Duodenal mucosa (tissue), 2 donors: ENCODE measurements around the gene ZNF790.

Experiments
- H3K27ac ChIP-seq: one replicate; pipeline ENCODE4 v1.7.0; 2013; ENCODE audit warnings: low read depth, low read length
- H3K27me3 ChIP-seq, 2 donors: one replicate each; pipeline ENCODE4 v1.7.0; 2013; ENCODE audit warnings: low read length in 2 of 2, control low read depth in 1 of 2; ENCODE audit not compliant: insufficient read depth in 2 of 2, control insufficient read depth in 1 of 2
- H3K36me3 ChIP-seq, 2 donors: one replicate each; pipeline ENCODE4 v1.7.0; 2013; ENCODE audit warnings: low read length in 2 of 2, control low read depth in 1 of 2; ENCODE audit not compliant: insufficient read depth in 2 of 2, control insufficient read depth in 1 of 2
- H3K4me1 ChIP-seq, 2 donors: one replicate each; pipeline ENCODE4 v1.7.0; 2013; ENCODE audit warnings: low read length in 2 of 2, control low read depth in 1 of 2; ENCODE audit not compliant: insufficient read depth in 2 of 2, control insufficient read depth in 1 of 2
- H3K4me3 ChIP-seq, 2 donors: one replicate each; pipeline ENCODE4 v1.7.0; 2013; ENCODE audit warnings: low read length in 2 of 2, low read depth in 1 of 2
- H3K9ac ChIP-seq, 2 donors: one replicate each; pipeline ENCODE4 v1.7.0; 2013; ENCODE audit warnings: low read length in 2 of 2, low read depth in 1 of 2
- H3K9me3 ChIP-seq, 2 donors: one replicate each; pipeline ENCODE4 v1.7.0; 2013; ENCODE audit warnings: low read length in 2 of 2, control low read depth in 1 of 2; ENCODE audit not compliant: control insufficient read depth in 1 of 2

Gene ZNF790

GRCh38 chr19:36837906-36838783 is at the start of gene ZNF790:
Gene ZNF790, minus strand, starts transcription at chr19:36838387. Its CDS starts 12,768 bp downstream, at chr19:36825619.
- Histone ChIP-seq H3K27me3 (no peaks in the 10 kb centered on the region), H3K27ac (peak within 1 kb of the TSS; percentile 92), H3K36me3 (peaks cover 15 to 25% of the 10 kb centered on the region in 2 donors), H3K4me1 (peaks cover 11 to 13% of the 10 kb centered on the region in 2 donors), H3K4me3 (peak within 1 kb of the TSS; percentile 82 to 89), H3K9me3 (peaks cover 32 to 33% of the 10 kb centered on the region in 2 donors), H3K9ac (peak within 1 kb of the TSS; percentile 73 to 75)

DNA sequence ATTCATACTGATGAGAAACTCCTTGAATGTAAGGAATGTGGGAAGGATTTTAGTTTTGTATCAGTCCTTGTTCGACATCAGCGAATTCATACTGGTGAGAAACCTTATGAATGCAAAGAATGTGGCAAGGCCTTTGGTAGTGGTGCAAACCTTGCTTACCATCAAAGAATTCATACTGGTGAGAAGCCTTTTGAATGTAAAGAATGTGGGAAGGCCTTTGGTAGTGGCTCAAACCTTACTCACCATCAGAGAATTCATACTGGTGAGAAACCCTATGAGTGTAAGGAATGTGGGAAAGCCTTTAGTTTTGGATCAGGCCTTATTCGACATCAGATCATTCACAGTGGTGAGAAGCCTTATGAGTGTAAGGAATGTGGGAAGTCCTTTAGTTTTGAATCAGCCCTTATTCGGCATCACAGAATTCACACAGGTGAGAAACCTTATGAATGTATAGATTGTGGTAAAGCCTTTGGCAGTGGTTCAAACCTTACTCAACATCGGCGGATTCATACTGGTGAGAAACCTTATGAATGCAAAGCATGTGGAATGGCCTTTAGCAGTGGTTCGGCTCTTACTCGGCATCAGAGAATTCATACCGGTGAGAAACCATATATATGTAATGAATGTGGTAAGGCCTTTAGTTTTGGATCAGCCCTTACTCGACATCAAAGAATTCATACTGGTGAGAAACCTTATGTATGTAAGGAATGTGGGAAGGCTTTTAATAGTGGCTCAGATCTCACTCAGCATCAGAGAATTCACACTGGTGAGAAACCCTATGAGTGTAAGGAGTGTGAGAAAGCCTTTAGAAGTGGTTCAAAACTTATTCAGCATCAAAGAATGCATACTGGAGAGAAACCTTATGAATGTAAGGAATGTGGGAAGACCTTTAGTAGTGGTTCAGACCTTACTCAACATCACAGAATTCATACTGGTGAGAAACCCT is 39.1 kb upstream of the ZNF790 start:
- H3K27me3 ChIP-seq = no peaks in the 10 kb centered on the region
- no peak overlapping the region for H3K9ac ChIP-seq
- peak overlapping the region; percentile 39 to 44 for H3K4me3 ChIP-seq
- H3K9me3 ChIP-seq = peaks cover 70 to 73% of the 10 kb centered on the region in 2 donors
- H3K4me1 ChIP-seq = no peaks in the 10 kb centered on the region
- no peak overlapping the region for H3K27ac ChIP-seq
- H3K36me3 ChIP-seq = peaks cover 26 to 44% of the 10 kb centered on the region in 2 donors

DNA sequence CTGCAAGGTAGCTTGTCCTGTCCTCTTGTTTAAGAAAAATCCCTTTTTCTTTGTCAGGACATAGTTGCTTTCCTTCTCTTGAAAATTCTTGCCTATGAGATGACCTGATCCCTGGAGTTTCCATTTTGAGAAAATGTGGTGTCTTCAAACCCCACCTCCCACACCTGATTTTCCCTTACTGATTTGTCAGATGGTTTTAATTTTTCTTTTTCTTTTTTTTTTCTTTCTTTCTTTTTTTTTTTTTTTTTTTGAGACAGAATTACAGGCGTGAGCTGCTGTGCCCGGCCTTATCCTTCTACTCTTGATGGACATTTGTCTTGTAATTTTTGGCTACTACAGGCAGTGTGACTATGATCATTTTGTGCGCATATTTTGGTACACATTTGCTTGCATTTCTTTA is 13.7 kb upstream of the ZNF790 start:
- peaks cover 9 to 15% of the 10 kb centered on the region in 2 donors for H3K9me3 ChIP-seq
- no peaks in the 10 kb centered on the region for H3K27me3 ChIP-seq
- peaks cover 15 to 16% of the 10 kb centered on the region in 2 donors for H3K4me1 ChIP-seq
- no peak overlapping the region for H3K27ac ChIP-seq
- peaks cover 9 to 15% of the 10 kb centered on the region in 2 donors for H3K36me3 ChIP-seq
- H3K9ac ChIP-seq = no peak overlapping the region
- H3K4me3 ChIP-seq = peak overlapping the region; percentile 99 to 100

GRCh38 chr19:36850559-36851442 is 12.6 kb upstream of the ZNF790 start, which contains the start of gene ZNF345:
Gene ZNF345, plus strand, starts transcription at chr19:36850876. Its CDS starts 25,955 bp downstream, at chr19:36876831.
- H3K4me1 ChIP-seq = peaks cover 15 to 16% of the 10 kb centered on the region in 2 donors
- no peaks in the 10 kb centered on the region for H3K27me3 ChIP-seq
- H3K36me3 ChIP-seq = peaks cover 5 to 11% of the 10 kb centered on the region in 2 donors
- H3K9ac ChIP-seq = peak within 1 kb of the TSS; percentile 75 to 94
- H3K4me3 ChIP-seq = peak within 1 kb of the TSS; percentile 99 to 100
- peaks cover 4 to 13% of the 10 kb centered on the region in 2 donors for H3K9me3 ChIP-seq
- H3K27ac ChIP-seq = peak within 1 kb of the TSS; percentile 71

- Histone ChIP-seq H3K4me3 (peak overlapping the region; percentile 99 to 100), H3K27me3 (no peaks in the 10 kb centered on the region), H3K4me1 (peaks cover 15 to 16% of the 10 kb centered on the region in 2 donors), H3K9me3 (peaks cover 0 to 8% of the 10 kb centered on the region in 2 donors), H3K36me3 (peaks cover 3 to 9% of the 10 kb centered on the region in 2 donors), H3K9ac (peak overlapping the region; percentile 75 to 94), H3K27ac (peak overlapping the region; percentile 71)
Observed at GRCh38 chr19:36849701-36850558, 11.7 kb upstream of the ZNF790 start.

DNA sequence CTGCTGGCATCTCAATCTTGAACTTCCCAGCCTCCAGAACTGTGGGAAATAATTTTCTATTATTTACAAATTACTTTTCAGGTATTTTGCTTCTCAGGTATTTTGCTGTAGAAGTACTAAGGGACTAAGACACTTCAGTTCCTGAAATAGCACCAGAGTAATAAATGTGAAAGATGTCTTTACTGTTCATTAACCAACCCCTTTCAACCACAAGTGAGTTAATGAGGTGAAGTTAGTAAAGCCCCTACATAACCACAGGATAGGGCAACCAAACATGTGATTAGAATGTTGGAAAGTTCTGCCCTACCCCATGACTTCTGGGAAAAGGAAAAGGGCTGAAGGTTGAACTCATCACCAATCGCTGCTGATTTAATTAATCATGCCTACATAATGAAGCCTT is 9.8 kb upstream of the ZNF790 start:
- H3K27ac ChIP-seq = no peak overlapping the region

DNA sequence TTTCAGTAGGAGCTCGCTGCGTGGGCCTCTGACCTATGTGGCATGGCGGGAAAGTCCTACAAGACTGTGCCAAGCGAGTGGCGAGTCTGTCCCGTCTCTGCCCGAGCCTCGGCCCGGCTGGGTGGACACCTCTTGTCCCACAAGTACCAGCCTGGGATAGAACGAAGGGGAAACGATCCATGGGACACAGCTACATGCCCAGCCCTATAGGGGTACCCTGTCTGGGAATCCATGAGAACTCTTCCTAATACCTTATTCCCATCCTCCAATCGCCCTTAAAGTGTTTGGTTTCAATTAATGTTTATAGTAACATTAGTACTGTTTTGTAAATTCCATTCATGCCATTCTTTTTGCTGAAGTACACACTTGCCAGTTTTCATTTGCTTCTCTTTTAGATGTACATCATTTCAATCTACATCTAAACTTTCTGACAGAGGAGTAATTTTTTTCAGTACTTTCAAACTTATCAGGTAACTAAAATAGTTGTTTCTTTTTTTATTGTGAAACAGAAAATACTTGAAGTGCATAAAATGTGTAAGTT is 667 bp upstream of the ZNF790 start:
- Histone ChIP-seq H3K9ac (peak overlapping the region; percentile 73 to 75), H3K27me3 (no peaks in the 10 kb centered on the region), H3K36me3 (peaks cover 8 to 20% of the 10 kb centered on the region in 2 donors), H3K4me3 (peak overlapping the region; percentile 82 to 89), H3K27ac (peak overlapping the region; percentile 92), H3K4me1 (peaks cover 11 to 13% of the 10 kb centered on the region in 2 donors), H3K9me3 (peaks cover 27 to 29% of the 10 kb centered on the region in 2 donors)

More for the DNA sequence above, 9.8 kb upstream of the ZNF790 start:
- Histone ChIP-seq H3K9ac (no peak overlapping the region), H3K4me3 (no peak overlapping the region), H3K4me1 (peaks cover 15 to 16% of the 10 kb centered on the region in 2 donors), H3K36me3 (peaks cover 3 to 7% of the 10 kb centered on the region in 2 donors), H3K9me3 (peaks cover 0 to 4% of the 10 kb centered on the region in 2 donors), H3K27me3 (no peaks in the 10 kb centered on the region)

DNA sequence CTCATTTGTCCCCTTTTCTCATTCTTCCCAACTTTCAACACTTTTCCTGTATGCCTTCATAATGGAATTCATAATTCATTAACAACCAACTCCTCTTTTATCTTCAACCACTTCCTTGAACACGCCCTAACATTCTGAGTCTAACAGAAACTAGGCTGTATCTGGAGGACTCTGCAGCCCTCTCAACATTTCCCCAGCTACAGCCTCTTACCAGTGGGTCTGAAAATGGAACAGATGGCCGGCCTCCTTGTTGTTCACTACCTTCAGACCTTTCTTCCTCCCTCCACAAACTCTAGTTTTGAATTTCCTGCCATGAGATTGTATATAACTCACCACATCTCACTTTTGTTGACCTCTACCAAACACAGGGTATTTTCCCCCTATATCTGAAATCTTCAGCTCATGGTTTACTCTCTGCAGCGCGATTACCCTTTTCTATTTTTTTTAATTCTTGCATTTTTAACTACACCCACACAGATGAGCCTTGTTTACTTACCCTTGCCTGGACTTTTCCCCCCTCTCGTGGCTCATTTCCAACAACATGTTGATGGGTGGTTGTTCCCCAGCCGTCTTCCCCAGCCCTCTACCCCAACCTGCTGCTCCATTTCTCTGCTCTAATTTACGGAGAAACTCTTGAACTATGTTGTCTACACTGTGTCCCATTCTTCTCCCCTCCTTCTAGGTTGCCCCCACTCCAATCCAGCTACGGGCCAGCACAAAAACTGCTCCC is 846 bp downstream of the ZNF790 start:
- peaks cover 20 to 24% of the 10 kb centered on the region in 2 donors for H3K36me3 ChIP-seq
- peak overlapping the region; percentile 82 to 89 for H3K4me3 ChIP-seq
- peaks cover 32 to 35% of the 10 kb centered on the region in 2 donors for H3K9me3 ChIP-seq
- peak overlapping the region; percentile 73 to 75 for H3K9ac ChIP-seq
- peaks cover 11 to 13% of the 10 kb centered on the region in 2 donors for H3K4me1 ChIP-seq
- peak overlapping the region; percentile 92 for H3K27ac ChIP-seq
- no peaks in the 10 kb centered on the region for H3K27me3 ChIP-seq
